HEK293 (cell line): ENCODE results near the gene HOXB7.
A peak's percentile ranks its signal among the peaks of the same experiment; 100 is the strongest.

Experiments used
- RBAK ChIP-seq: fragments of 450-650 bp; formaldehyde crosslinking; IDR thresholded peaks from 2 replicates; pipeline ENCODE4 v1.5.1; 2016; ENCODE audit warnings: missing biosample characterization, missing genetic modification characterization
- YY2 ChIP-seq: fragments of 450-650 bp; formaldehyde crosslinking; IDR thresholded peaks from 2 replicates; pipeline ENCODE4 v1.5.1; 2016; ENCODE audit warnings: missing biosample characterization, missing genetic modification characterization
- ZBTB20 ChIP-seq: fragments of 450-650 bp; formaldehyde crosslinking; IDR thresholded peaks from 2 replicates; pipeline ENCODE4 v1.5.1; 2016; ENCODE audit warnings: missing biosample characterization, missing genetic modification characterization
- ZBTB21 ChIP-seq: fragments of 450-650 bp; formaldehyde crosslinking; IDR thresholded peaks from 2 replicates; pipeline ENCODE4 v1.5.1; 2017; ENCODE audit warnings: missing biosample characterization, missing genetic modification characterization
- ZBTB48 ChIP-seq: fragments of 450-650 bp; formaldehyde crosslinking; IDR thresholded peaks from 2 replicates; pipeline ENCODE4 v1.5.1; 2016; ENCODE audit warnings: missing biosample characterization, missing genetic modification characterization
- ZBTB8A ChIP-seq: fragments of 450-650 bp; formaldehyde crosslinking; IDR thresholded peaks from 2 replicates; pipeline ENCODE4 v1.5.1; 2016; ENCODE audit warnings: missing biosample characterization, missing genetic modification characterization
- ZFP3 ChIP-seq: fragments of 450-650 bp; formaldehyde crosslinking; IDR thresholded peaks from 2 replicates; pipeline ENCODE4 v1.5.1; 2016; ENCODE audit warnings: low read depth, missing biosample characterization, missing genetic modification characterization
- ZNF10 ChIP-seq: fragments of 450-650 bp; formaldehyde crosslinking; IDR thresholded peaks from 2 replicates; pipeline ENCODE4 v1.5.1; 2017; ENCODE audit warnings: missing biosample characterization, missing genetic modification characterization
- ZNF138 ChIP-seq: fragments of 450-650 bp; formaldehyde crosslinking; IDR thresholded peaks from 2 replicates; pipeline ENCODE4 v1.5.1; 2016; ENCODE audit warnings: missing biosample characterization, missing genetic modification characterization, borderline replicate concordance
- ZNF146 ChIP-seq: fragments of 450-650 bp; formaldehyde crosslinking; IDR thresholded peaks from 2 replicates; pipeline ENCODE4 v1.5.1; 2016; ENCODE audit warnings: missing biosample characterization, missing genetic modification characterization
- ZNF157 ChIP-seq: fragments of 450-650 bp; formaldehyde crosslinking; IDR thresholded peaks from 2 replicates; pipeline ENCODE4 v1.5.1; 2016; ENCODE audit warnings: missing biosample characterization, missing genetic modification characterization
- ZNF2 ChIP-seq: fragments of 450-650 bp; formaldehyde crosslinking; IDR thresholded peaks from 2 replicates; pipeline ENCODE4 v1.5.1; 2016; ENCODE audit warnings: missing biosample characterization, missing genetic modification characterization
- ZNF211 ChIP-seq: fragments of 450-650 bp; formaldehyde crosslinking; IDR thresholded peaks from 2 replicates; pipeline ENCODE4 v1.5.1; 2016; ENCODE audit warnings: low read depth, missing biosample characterization, missing genetic modification characterization
- ZNF24 ChIP-seq: fragments of 450-650 bp; formaldehyde crosslinking; IDR thresholded peaks from 2 replicates; pipeline ENCODE4 v1.5.1; 2016; ENCODE audit warnings: missing biosample characterization, missing genetic modification characterization
- ZNF302 ChIP-seq: fragments of 450-650 bp; formaldehyde crosslinking; IDR thresholded peaks from 2 replicates; pipeline ENCODE4 v1.5.1; 2016; ENCODE audit warnings: missing biosample characterization, missing genetic modification characterization, low read depth
- ZNF426 ChIP-seq: fragments of 450-650 bp; formaldehyde crosslinking; IDR thresholded peaks from 2 replicates; pipeline ENCODE4 v1.5.1; 2017; ENCODE audit warnings: missing biosample characterization, missing genetic modification characterization, mild to moderate bottlenecking, inconsistent platforms, moderate library complexity
- ZNF544 ChIP-seq: fragments of 450-650 bp; formaldehyde crosslinking; IDR thresholded peaks from 2 replicates; pipeline ENCODE4 v1.5.0; 2017; ENCODE audit warnings: missing biosample characterization, missing genetic modification characterization
- ZNF549 ChIP-seq: fragments of 450-650 bp; IDR thresholded peaks from 2 replicates; pipeline ENCODE4 v1.5.1; 2018; ENCODE audit warnings: missing biosample characterization, missing genetic modification characterization, mild to moderate bottlenecking, inconsistent platforms, moderate library complexity
- ZNF558 ChIP-seq: fragments of 450-650 bp; formaldehyde crosslinking; IDR thresholded peaks from 2 replicates; pipeline ENCODE4 v1.5.1; 2016; ENCODE audit warnings: missing biosample characterization, missing genetic modification characterization
- ZNF561 ChIP-seq: fragments of 450-650 bp; IDR thresholded peaks from 2 replicates; pipeline ENCODE4 v1.5.1; 2018; ENCODE audit warnings: missing biosample characterization, missing genetic modification characterization, borderline replicate concordance
- ZNF610 ChIP-seq: fragments of 450-650 bp; formaldehyde crosslinking; IDR thresholded peaks from 2 replicates; pipeline ENCODE4 v1.5.1; 2016; ENCODE audit warnings: missing biosample characterization, missing genetic modification characterization, borderline replicate concordance
- ZNF629 ChIP-seq: fragments of 450-650 bp; formaldehyde crosslinking; IDR thresholded peaks from 2 replicates; pipeline ENCODE4 v1.5.1; 2017; ENCODE audit warnings: missing biosample characterization, missing genetic modification characterization
- ZNF747 ChIP-seq: fragments of 450-650 bp; formaldehyde crosslinking; IDR thresholded peaks from 2 replicates; pipeline ENCODE4 v1.5.1; 2016; ENCODE audit warnings: missing biosample characterization, missing genetic modification characterization
- ZNF830 ChIP-seq: fragments of 450-650 bp; IDR thresholded peaks from 2 replicates; pipeline ENCODE4 v1.5.0; 2018; ENCODE audit warnings: missing biosample characterization, missing genetic modification characterization, low read depth, mild to moderate bottlenecking, moderate library complexity
- TF ChIP-seq, protein P1 (sequence below): fragments of 450-650 bp; formaldehyde crosslinking; IDR thresholded peaks from 2 replicates; pipeline ENCODE4 v1.5.1; 2016; ENCODE audit warnings: missing biosample characterization, missing genetic modification characterization
- TF ChIP-seq, protein P2 (sequence below): fragments of 450-650 bp; formaldehyde crosslinking; conservative IDR thresholded peaks from 2 replicates; pipeline ENCODE4 v1.5.1; 2016; ENCODE audit warnings: low read depth, missing biosample characterization, missing genetic modification characterization
- TF ChIP-seq, protein P3 (sequence below): fragments of 450-650 bp; formaldehyde crosslinking; IDR thresholded peaks from 2 replicates; pipeline ENCODE4 v1.5.1; 2017; ENCODE audit warnings: missing biosample characterization, missing genetic modification characterization
- TF ChIP-seq, protein P4 (sequence below): fragments of 450-650 bp; formaldehyde crosslinking; IDR thresholded peaks from 2 replicates; pipeline ENCODE4 v1.5.1; 2016; ENCODE audit warnings: missing biosample characterization, missing genetic modification characterization, low read depth
- TF ChIP-seq, protein P5 (sequence below): fragments of 450-650 bp; formaldehyde crosslinking; IDR thresholded peaks from 2 replicates; pipeline ENCODE4 v1.5.1; 2017; ENCODE audit warnings: missing biosample characterization, missing genetic modification characterization
- TF ChIP-seq, protein P6 (sequence below): fragments of 450-650 bp; formaldehyde crosslinking; IDR thresholded peaks from 2 replicates; pipeline ENCODE4 v1.5.1; 2016; ENCODE audit warnings: missing biosample characterization, missing genetic modification characterization

Gene HOXB7

DNA sequence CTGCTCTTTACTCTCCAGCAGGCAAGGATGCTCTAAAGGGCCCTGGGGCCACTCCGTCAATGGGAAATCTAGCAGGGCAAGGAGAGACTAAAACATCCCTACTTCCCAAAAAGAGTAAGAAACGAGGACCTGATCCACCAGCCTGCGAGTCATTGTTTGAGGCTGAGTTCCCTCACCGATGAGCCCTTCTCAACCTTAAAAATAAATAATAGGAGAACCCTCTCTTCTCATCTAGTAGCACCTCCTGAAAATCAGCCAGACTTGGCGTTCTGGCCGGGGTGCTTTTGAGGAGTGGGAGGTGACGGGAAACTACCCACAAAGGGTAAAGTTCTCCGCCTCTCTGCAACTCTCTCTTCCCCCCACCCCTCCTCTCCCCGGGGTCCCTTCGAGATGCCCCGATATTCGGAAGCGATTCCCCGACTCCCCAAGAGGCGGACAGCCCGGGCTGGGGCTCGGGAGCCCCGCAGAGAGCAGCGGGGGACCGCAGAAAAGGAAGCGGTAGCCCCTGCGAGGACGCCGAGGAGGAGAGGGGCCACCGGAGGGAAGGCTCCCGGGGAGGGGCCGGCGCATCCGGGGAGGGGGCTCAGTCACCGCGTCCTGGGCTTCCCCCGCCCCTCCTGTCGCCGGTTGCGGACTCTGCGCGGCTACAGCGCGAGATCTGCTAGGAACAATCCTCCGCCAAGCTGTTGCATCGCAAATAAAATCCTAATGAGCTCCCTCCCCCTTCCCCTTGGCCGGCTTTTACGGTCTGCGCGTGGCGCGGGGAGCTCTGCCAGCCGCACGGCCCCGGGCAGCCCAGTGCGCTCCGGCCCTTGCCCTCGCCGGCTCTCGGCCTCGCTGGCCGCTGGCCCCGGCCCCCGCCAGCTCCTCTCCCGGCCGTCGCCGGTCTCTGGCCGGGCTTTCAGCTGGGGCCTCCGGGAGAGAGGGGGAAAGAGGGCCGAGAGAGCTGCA is 14.0 kb upstream of the HOXB7 start (continued):
- TF ChIP-seq ZNF10 (no peak), ZNF24 (tag by site-specific recombination) (no peak), ZNF558 (tag by site-specific recombination) (no peak), ZNF426 (tag by site-specific recombination) (no peak), ZNF138 (no peak), YY2 (tag by site-specific recombination) (no peak), ZNF747 (tag by site-specific recombination) (no peak), ZBTB48 (tag by site-specific recombination) (0 out of 2 replicates have a peak, but pooled peaks have one; percentile 17), ZNF157 (tag by site-specific recombination) (no peak), ZNF830 (tag by site-specific recombination) (no peak), ZNF629 (tag by site-specific recombination) (no peak), ZNF211 (tag by site-specific recombination) (no peak), RBAK (tag by site-specific recombination) (no peak), ZNF2 (0 out of 2 replicates have a peak, but pooled peaks have one; percentile 21), ZNF561 (tag by site-specific recombination) (no peak), ZBTB21 (tag by site-specific recombination) (no peak), ZFP3 (no peak), ZNF549 (tag by site-specific recombination) (no peak), ZNF610 (tag by site-specific recombination) (no peak), ZNF544 (no peak), ZNF302 (tag by site-specific recombination) (no peak), ZNF146 (tag by site-specific recombination) (no peak), ZBTB20 (tag by site-specific recombination) (peak; percentile 57; the same call in 1 of the 2 replicates), ZBTB8A (tag by site-specific recombination) (peak; percentile 45)
- TF ChIP-seq, protein P1, sequence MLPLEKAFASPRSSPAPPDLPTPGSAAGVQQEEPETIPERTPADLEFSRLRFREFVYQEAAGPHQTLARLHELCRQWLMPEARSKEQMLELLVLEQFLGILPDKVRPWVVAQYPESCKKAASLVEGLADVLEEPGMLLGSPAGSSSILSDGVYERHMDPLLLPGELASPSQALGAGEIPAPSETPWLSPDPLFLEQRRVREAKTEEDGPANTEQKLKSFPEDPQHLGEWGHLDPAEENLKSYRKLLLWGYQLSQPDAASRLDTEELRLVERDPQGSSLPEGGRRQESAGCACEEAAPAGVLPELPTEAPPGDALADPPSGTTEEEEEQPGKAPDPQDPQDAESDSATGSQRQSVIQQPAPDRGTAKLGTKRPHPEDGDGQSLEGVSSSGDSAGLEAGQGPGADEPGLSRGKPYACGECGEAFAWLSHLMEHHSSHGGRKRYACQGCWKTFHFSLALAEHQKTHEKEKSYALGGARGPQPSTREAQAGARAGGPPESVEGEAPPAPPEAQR (tag by site-specific recombination), result no peak
- TF ChIP-seq, protein P2, sequence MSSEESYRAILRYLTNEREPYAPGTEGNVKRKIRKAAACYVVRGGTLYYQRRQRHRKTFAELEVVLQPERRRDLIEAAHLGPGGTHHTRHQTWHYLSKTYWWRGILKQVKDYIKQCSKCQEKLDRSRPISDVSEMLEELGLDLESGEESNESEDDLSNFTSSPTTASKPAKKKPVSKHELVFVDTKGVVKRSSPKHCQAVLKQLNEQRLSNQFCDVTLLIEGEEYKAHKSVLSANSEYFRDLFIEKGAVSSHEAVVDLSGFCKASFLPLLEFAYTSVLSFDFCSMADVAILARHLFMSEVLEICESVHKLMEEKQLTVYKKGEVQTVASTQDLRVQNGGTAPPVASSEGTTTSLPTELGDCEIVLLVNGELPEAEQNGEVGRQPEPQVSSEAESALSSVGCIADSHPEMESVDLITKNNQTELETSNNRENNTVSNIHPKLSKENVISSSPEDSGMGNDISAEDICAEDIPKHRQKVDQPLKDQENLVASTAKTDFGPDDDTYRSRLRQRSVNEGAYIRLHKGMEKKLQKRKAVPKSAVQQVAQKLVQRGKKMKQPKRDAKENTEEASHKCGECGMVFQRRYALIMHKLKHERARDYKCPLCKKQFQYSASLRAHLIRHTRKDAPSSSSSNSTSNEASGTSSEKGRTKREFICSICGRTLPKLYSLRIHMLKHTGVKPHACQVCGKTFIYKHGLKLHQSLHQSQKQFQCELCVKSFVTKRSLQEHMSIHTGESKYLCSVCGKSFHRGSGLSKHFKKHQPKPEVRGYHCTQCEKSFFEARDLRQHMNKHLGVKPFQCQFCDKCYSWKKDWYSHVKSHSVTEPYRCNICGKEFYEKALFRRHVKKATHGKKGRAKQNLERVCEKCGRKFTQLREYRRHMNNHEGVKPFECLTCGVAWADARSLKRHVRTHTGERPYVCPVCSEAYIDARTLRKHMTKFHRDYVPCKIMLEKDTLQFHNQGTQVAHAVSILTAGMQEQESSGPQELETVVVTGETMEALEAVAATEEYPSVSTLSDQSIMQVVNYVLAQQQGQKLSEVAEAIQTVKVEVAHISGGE (tag by site-specific recombination), result no peak
- TF ChIP-seq, protein P3, sequence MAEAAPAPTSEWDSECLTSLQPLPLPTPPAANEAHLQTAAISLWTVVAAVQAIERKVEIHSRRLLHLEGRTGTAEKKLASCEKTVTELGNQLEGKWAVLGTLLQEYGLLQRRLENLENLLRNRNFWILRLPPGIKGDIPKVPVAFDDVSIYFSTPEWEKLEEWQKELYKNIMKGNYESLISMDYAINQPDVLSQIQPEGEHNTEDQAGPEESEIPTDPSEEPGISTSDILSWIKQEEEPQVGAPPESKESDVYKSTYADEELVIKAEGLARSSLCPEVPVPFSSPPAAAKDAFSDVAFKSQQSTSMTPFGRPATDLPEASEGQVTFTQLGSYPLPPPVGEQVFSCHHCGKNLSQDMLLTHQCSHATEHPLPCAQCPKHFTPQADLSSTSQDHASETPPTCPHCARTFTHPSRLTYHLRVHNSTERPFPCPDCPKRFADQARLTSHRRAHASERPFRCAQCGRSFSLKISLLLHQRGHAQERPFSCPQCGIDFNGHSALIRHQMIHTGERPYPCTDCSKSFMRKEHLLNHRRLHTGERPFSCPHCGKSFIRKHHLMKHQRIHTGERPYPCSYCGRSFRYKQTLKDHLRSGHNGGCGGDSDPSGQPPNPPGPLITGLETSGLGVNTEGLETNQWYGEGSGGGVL (tag by site-specific recombination), result peak; percentile 43
- TF ChIP-seq, protein P4, sequence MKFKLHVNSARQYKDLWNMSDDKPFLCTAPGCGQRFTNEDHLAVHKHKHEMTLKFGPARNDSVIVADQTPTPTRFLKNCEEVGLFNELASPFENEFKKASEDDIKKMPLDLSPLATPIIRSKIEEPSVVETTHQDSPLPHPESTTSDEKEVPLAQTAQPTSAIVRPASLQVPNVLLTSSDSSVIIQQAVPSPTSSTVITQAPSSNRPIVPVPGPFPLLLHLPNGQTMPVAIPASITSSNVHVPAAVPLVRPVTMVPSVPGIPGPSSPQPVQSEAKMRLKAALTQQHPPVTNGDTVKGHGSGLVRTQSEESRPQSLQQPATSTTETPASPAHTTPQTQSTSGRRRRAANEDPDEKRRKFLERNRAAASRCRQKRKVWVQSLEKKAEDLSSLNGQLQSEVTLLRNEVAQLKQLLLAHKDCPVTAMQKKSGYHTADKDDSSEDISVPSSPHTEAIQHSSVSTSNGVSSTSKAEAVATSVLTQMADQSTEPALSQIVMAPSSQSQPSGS, result no peak
- TF ChIP-seq, protein P5, sequence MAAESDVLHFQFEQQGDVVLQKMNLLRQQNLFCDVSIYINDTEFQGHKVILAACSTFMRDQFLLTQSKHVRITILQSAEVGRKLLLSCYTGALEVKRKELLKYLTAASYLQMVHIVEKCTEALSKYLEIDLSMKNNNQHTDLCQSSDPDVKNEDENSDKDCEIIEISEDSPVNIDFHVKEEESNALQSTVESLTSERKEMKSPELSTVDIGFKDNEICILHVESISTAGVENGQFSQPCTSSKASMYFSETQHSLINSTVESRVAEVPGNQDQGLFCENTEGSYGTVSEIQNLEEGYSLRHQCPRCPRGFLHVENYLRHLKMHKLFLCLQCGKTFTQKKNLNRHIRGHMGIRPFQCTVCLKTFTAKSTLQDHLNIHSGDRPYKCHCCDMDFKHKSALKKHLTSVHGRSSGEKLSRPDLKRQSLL (tag by site-specific recombination), result no peak
- TF ChIP-seq, protein P6, sequence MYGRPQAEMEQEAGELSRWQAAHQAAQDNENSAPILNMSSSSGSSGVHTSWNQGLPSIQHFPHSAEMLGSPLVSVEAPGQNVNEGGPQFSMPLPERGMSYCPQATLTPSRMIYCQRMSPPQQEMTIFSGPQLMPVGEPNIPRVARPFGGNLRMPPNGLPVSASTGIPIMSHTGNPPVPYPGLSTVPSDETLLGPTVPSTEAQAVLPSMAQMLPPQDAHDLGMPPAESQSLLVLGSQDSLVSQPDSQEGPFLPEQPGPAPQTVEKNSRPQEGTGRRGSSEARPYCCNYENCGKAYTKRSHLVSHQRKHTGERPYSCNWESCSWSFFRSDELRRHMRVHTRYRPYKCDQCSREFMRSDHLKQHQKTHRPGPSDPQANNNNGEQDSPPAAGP, result no peak
